Activated naive CD4-positive, alpha-beta T cell treated with anti-CD3 and anti-CD28 coated beads, Interleukin-2, amount 50 U/mL, for 72 hours (primary cell): ENCODE results near the gene TSPAN9. TPM values are rescaled to one million over a fixed set of nuclear protein-coding genes. Genes with fewer than 3 reads are reported as not detected.

ENCODE experiments used
- ATAC-seq, 2 donors: fragments of 150-1000 bp; cut with Tn5 transposase; 2 replicates each; pipeline ENCODE4 v1.10.0; 2021; ENCODE audit warnings: mild to moderate bottlenecking in 2 of 2, moderate library complexity in 2 of 2
- DNase-seq, 2 donors: peaks; one replicate each; pipeline ENCODE4 v3.0.0; 2021 to 2022; ENCODE audit warnings: low spot score in 2 of 2
- H3K27ac Mint-ChIP-seq, 2 donors: one replicate each; pipeline ENCODE4 v1.8.0; 2022; ENCODE audit warnings: mild to moderate bottlenecking in 2 of 2, mixed read lengths in 2 of 2
- H3K36me3 Mint-ChIP-seq, 2 donors: one replicate each; pipeline ENCODE4 v1.8.0; 2022; ENCODE audit warnings: mixed read lengths in 2 of 2
- H3K9me3 Mint-ChIP-seq, 2 donors: one replicate each; pipeline ENCODE4 v1.8.0; 2022; ENCODE audit warnings: mixed read lengths in 2 of 2
- total RNA-seq, 2 donors: library from RNA; stranded (reverse); gene quantifications; one replicate each; pipeline ENCODE4 v1.2.3, GENCODE V29; 2022

The TSPAN9 gene
- total RNA-seq, 2 donors from 2014 or later = 0.50 to 0.97 TPM

GRCh38 chr12:3086211-3086610 is 9.0 kb downstream of the TSPAN9 start:
- ATAC-seq (no peak), DNase-seq (no peak)
- H3K9me3 Mint-ChIP-seq = no peaks in the 10 kb centered on the region
- H3K27ac Mint-ChIP-seq = no peak overlapping the region
- H3K36me3 Mint-ChIP-seq = no peaks in the 10 kb centered on the region

- Mint-ChIP-seq H3K9me3 (no peaks in the 10 kb centered on the region), H3K36me3 (no peaks in the 10 kb centered on the region), H3K27ac (peak overlapping the region in 1 of 2 donors; percentile 36)
- DNase-seq (no peak), ATAC-seq (no peak)
Measured at GRCh38 chr12:3086729-3087323, 9.6 kb downstream of the TSPAN9 start.

- ATAC-seq = no peak
- no peak for DNase-seq
- no peak overlapping the region for H3K27ac Mint-ChIP-seq
Measured at GRCh38 chr12:3087758-3088650, 10.8 kb downstream of the TSPAN9 start.

GRCh38 chr12:3089588-3089987 is 12.4 kb downstream of the TSPAN9 start:
- Mint-ChIP-seq H3K27ac (no peak overlapping the region), H3K36me3 (no peaks in the 10 kb centered on the region), H3K9me3 (no peaks in the 10 kb centered on the region)
- ATAC-seq = no peak
- DNase-seq = no peak

More at GRCh38 chr12:3087758-3088650, 10.8 kb downstream of the TSPAN9 start:
- no peaks in the 10 kb centered on the region for H3K36me3 Mint-ChIP-seq
- no peaks in the 10 kb centered on the region for H3K9me3 Mint-ChIP-seq

- no peak overlapping the region for H3K27ac Mint-ChIP-seq
- ATAC-seq (no peak), DNase-seq (no peak)
- H3K9me3 Mint-ChIP-seq = no peaks in the 10 kb centered on the region
- H3K36me3 Mint-ChIP-seq = no peaks in the 10 kb centered on the region
Measured at GRCh38 chr12:3090240-3091037, 13.3 kb downstream of the TSPAN9 start.

GRCh38 chr12:3091038-3091319 is 13.8 kb downstream of the TSPAN9 start:
- ATAC-seq = no peak
- Mint-ChIP-seq H3K27ac (no peak overlapping the region), H3K36me3 (peaks cover 0 to under 1% of the 10 kb centered on the region in 2 donors), H3K9me3 (no peaks in the 10 kb centered on the region)
- no peak for DNase-seq

GRCh38 chr12:3091382-3092241 is 14.4 kb downstream of the TSPAN9 start:
- DNase-seq (no peak), ATAC-seq (no peak)
- H3K36me3 Mint-ChIP-seq = peaks cover 0 to 7% of the 10 kb centered on the region in 2 donors
- peaks cover 0 to 6% of the 10 kb centered on the region in 2 donors for H3K9me3 Mint-ChIP-seq
- H3K27ac Mint-ChIP-seq = no peak overlapping the region

GRCh38 chr12:3092764-3093163 is 15.6 kb downstream of the TSPAN9 start:
- DNase-seq (no peak), ATAC-seq (no peak)
- H3K9me3 Mint-ChIP-seq = peaks cover 0 to 8% of the 10 kb centered on the region in 2 donors
- H3K36me3 Mint-ChIP-seq = peaks cover 2 to 10% of the 10 kb centered on the region in 2 donors
- H3K27ac Mint-ChIP-seq = no peak overlapping the region

- Mint-ChIP-seq H3K9me3 (peaks cover 16 to 35% of the 10 kb centered on the region in 2 donors), H3K27ac (peak overlapping the region in 1 of 2 donors; percentile 22), H3K36me3 (peaks cover 24 to 26% of the 10 kb centered on the region in 2 donors)
- DNase-seq (no peak), ATAC-seq (no peak)
Measured at GRCh38 chr12:3097186-3097804, 20.1 kb downstream of the TSPAN9 start.

- DNase-seq (no peak), ATAC-seq (no peak)
- Mint-ChIP-seq H3K27ac (peak overlapping the region in 1 of 2 donors; percentile 22), H3K36me3 (peaks cover 24 to 26% of the 10 kb centered on the region in 2 donors), H3K9me3 (peaks cover 16 to 35% of the 10 kb centered on the region in 2 donors)
Measured at GRCh38 chr12:3097836-3098235, 20.7 kb downstream of the TSPAN9 start.

- DNase-seq (no peak), ATAC-seq (no peak)
- Mint-ChIP-seq H3K36me3 (peaks cover 24 to 26% of the 10 kb centered on the region in 2 donors), H3K9me3 (peaks cover 16 to 35% of the 10 kb centered on the region in 2 donors), H3K27ac (no peak overlapping the region)
Measured at GRCh38 chr12:3098436-3098835, 21.3 kb downstream of the TSPAN9 start.

- Mint-ChIP-seq H3K27ac (no peak overlapping the region), H3K9me3 (peaks cover 16 to 35% of the 10 kb centered on the region in 2 donors), H3K36me3 (peaks cover 24 to 26% of the 10 kb centered on the region in 2 donors)
- no peak for ATAC-seq
- no peak for DNase-seq
Measured at GRCh38 chr12:3099146-3099545, 22.0 kb downstream of the TSPAN9 start.

GRCh38 chr12:3101309-3102024 is 24.3 kb downstream of the TSPAN9 start:
- H3K27ac Mint-ChIP-seq = no peak overlapping the region
- no peak for ATAC-seq
- no peak for DNase-seq
- H3K36me3 Mint-ChIP-seq = peaks cover 20 to 24% of the 10 kb centered on the region in 2 donors
- H3K9me3 Mint-ChIP-seq = peaks cover 16 to 31% of the 10 kb centered on the region in 2 donors

- no peak for ATAC-seq
- DNase-seq = no peak
- H3K9me3 Mint-ChIP-seq = peaks cover 16 to 26% of the 10 kb centered on the region in 2 donors
- no peak overlapping the region for H3K27ac Mint-ChIP-seq
- peaks cover 14 to 21% of the 10 kb centered on the region in 2 donors for H3K36me3 Mint-ChIP-seq
Measured at GRCh38 chr12:3102771-3103410, 25.7 kb downstream of the TSPAN9 start.

- ATAC-seq (no peak), DNase-seq (no peak)
- Mint-ChIP-seq H3K36me3 (peaks cover 10 to 16% of the 10 kb centered on the region in 2 donors), H3K27ac (no peak overlapping the region), H3K9me3 (peaks cover 12 to 19% of the 10 kb centered on the region in 2 donors)
Measured at GRCh38 chr12:3103806-3104205, 26.6 kb downstream of the TSPAN9 start.
